ENCODE data around the gene SUCLA2.

SUCLA2 gene

DNA sequence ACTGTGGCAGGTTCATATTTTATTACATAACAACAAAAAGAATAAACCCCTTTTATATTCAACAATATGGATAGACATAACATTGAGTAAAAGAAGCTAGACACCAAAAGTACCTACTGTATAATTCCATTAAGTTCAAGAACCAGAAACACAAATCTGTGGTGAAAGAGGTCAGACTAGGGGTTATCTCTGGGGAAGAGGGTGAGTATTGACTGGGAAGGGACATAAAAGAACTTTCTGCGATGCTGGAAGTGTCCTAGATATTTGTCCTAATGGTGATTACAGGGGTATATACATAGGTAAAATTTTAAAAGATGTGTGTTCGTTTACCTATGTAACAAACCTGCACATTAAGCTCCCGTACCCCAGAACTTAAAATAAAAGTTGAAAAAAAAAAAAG, 103.0 kb downstream of the SUCLA2 start:
- DNase-seq = no peak

DNA sequence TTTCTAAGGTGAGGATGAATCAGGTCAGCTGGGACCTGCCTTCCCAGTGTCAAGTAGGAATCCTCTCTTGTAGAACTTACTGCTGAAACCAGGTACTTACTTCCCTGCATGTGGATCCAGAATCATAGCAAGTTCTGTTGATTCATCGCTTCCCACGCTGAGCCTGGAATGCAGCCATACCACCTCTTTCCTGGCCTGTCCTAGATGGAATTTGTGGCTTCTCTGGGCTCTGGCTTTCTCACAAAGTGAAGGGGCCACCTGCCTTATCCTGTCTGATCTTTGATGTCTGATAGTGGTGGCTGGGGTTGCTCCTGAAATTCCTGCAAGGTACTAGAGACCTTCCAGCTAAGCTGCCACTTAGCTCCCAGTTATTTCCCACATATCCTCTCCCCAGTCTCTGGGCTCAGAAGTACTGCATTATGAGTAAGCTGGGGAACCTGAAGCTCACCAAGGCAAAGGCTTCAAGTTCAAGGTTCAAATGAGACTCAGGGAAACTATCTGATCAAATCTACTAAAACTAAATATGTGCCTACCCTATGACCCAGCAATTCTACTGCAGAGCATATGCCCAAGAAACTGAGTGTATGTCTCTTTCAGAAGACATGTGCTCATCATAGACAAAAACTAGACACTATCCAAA, 103.5 kb downstream of the SUCLA2 start:
- no peak for DNase-seq

DNA sequence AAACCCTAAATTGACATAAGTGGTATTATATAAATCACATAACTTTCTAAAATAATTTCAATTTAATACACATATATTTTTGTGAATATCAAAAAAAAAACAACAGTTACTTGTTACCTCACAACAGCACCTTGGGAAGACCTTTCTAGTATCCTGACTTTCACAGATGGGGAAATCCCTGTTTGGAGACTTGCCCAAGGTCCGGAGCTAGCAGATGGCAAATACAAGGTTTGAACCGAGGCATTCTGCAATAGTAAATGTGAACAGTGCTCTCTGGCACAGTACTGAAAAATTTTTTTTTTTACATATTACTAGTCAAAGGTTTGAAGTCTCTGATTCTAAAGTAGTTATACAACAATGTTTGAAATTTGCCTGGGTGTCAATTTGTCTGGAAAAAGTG, 104.5 kb downstream of the SUCLA2 start:
- DNase-seq = no peak

DNA sequence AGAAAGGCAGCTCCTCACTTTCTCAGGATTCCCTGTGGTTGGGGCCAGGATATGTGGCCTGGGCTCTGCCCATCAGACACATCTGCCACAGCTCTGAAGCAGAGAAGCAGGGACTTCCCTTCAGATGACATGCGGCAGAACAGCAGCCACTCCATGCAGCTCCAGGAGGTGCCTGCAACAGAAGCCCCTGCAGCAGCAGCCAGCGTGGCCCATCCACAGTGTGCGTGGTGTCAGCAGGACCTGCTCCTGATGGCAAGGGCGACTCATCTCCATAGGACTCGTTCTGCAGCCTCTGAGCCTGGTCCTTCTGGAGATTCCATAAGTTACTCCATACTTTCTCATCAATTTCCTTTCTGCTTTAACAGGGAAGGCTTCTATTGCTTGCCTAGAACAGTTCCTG, 105.0 kb downstream of the SUCLA2 start:
- no peak for DNase-seq

DNA sequence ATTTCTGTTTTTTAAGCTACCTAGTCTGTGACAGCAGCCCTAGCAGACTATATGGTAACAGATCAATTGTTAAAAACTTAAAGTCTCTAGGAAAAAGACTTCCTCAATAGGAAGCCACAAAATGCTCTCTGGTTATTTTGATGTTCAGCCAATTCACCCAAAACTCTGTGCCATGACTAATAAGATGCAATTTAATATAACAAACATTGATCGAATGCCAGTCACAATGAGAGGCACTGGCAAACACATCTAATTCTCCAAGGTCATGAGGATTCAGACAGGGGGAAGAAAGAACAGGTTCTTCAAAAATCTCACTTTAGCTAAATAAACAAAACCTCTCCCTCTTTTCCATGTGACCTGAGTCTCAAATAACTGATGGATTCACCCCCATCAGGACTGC, 107.5 kb downstream of the SUCLA2 start:
- DNase-seq = no peak

Data from NCI-H1105 treated with DMSO at 0.1 percent for 48 hours (cell line).